ENCODE data around the gene STXBP2. TPM values are rescaled to one million over a fixed set of nuclear protein-coding genes. Genes with fewer than 3 reads are reported as not detected.

Gene STXBP2
- total and polyA plus RNA-seq, 9 of the 15 experiments (the other 6 are each of a cell fraction or from before 2014, with no cell fraction given) = 2.5 to 163 (median 71.3) TPM

DNA sequence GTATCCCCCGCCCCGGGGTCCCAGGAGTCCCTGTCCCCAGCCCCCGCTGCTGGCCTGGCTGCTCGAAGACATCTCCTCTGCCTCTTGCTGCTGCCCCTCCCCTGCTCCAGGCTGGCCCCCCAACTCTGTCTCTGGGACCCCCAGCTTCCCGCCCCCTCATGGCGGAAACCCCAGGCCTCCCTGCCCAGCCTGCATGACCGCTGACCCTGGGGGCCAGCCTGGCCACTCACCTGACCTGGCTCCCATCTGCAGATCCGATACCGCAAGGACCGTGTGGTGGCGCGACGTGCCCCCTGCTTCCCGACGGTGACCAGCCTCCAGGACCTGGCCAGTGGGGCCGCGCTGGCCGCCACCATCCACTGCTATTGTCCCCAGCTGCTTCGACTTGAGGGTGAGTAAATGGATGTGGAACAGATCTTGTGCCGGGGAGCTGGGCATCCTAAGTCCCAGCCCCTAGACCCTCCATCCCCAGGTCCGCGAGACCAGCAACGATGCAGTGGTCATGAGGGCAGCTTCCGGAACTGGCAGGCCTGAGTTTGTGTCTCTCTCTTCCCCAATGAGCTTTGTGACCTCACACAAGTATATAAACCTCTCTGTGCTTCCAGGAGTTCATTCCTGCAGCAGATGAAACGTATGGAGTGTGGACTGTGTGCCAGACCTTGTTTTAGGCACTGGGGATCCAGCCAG is 28.9 kb upstream of the STXBP2 start:
- no peak for DNase-seq (ENCODE audit: extremely low read depth in 1 of 4, low spot score in 3 of 4)
- ATAC-seq = no peak
- Histone ChIP-seq H3K4me1 (replicated peaks in 1 of 2; ENCODE audit: control insufficient read depth in 2 of 2, insufficient read depth in 2 of 2, low read length in 2 of 2) (peaks cover 2 to 55% of the 10 kb centered on the region in 2 experiments; a peak in 3 of 5 replicates), H3K9ac (ENCODE audit: insufficient read depth in 1 of 2, low read depth in 2 of 2, low read length in 2 of 2) (no peak overlapping the region), H2AFZ (ENCODE audit: low read depth, low read length) (no peak overlapping the region), H3K27me3 (ENCODE audit: control insufficient read depth in 2 of 2, insufficient read depth in 2 of 2, low read length in 2 of 2) (peaks cover 9 to 28% of the 10 kb centered on the region in 2 experiments; a peak in 3 of 5 replicates), H3K9me3 (replicated peaks; ENCODE audit: control insufficient read depth, insufficient read depth, low read depth, low read length) (no peaks in the 10 kb centered on the region), H3K4me2 (ENCODE audit: insufficient read depth, low read length) (no peak overlapping the region), H3K4me3 (no peak overlapping the region), H3K36me3 (ENCODE audit: control insufficient read depth, insufficient read depth, low read length) (no peaks in the 10 kb centered on the region), H4K20me1 (replicated peaks; ENCODE audit: control insufficient read depth, insufficient read depth, low read length) (peaks cover 9% of the 10 kb centered on the region; the same call in 1 of the 2 replicates), H3K27ac (ENCODE audit: extremely low read depth, low read depth, low read length) (no peak overlapping the region), H3K9me1 (ENCODE audit: control insufficient read depth, insufficient read depth, low read length) (no peaks in the 10 kb centered on the region), H3K79me2 (ENCODE audit: control insufficient read depth, insufficient read depth, low read length) (no peaks in the 10 kb centered on the region)
- BruUV-seq (replicated peaks) = no TSS peak
- TF ChIP-seq BCOR (IDR thresholded peaks at IDR 0.05) (peak; percentile 46; the same call in 1 of the 2 replicates), GTF2A2 (tag; IDR thresholded peaks at IDR 0.05) (no peak), RBM25 (IDR thresholded peaks at IDR 0.05; ENCODE audit: low read depth, low read length, severe bottlenecking) (peak; percentile 29), ZBTB49 (CRISPR knock-in tag; IDR thresholded peaks at IDR 0.05; ENCODE audit: borderline replicate concordance) (no peak), KDM1A (IDR thresholded peaks at IDR 0.05) (0 out of 4 replicates have a peak, but pooled peaks of 1 of the 2 experiments have one; percentile 14), GATAD2B (IDR thresholded peaks at IDR 0.05; ENCODE audit: borderline replicate concordance) (no peak)
- FAIRE-seq = no peak
- WGBS (ENCODE audit: insufficient coverage, low coverage, missing lambda C conversion rate) = 51% methylated on average over 24 of the region's 25 CpGs
- in situ Hi-C loops (cut with MboI) (no loop called here), intact Hi-C loops (cut with micrococcal nuclease) (no loop called here)
- ChIA-PET POLR2A (interaction anchor here (0.6 to 1.5 kb wide), 3 partner anchors 10 to 596 kb away, joined by 3 to 5 read pairs (median 3); no protein-coding TSS in a partner anchor), CTCF (ENCODE audit: low intra/inter-chr PET ratio) (no interaction called here)
